OCI-LY7 (cell line): ENCODE data around the gene HEG1. TPM values are rescaled to one million over a fixed set of nuclear protein-coding genes. Genes with fewer than 3 reads are reported as not detected.
A peak's percentile ranks its signal among the peaks of the same experiment; 100 is the strongest.

Experiments used
- BruUV-seq: library from RNA; stranded (reverse); fragments of 400-500 nt; replicated peaks from 2 replicates; lab custom pipeline; 2021; lab: Mats Ljungman, UMichigan
- CTCF ChIA-PET: fragments of 300-600 bp; sonication (Branson Sonifier 250); formaldehyde crosslinking; loops from one replicate; lab custom pipeline; 2022; ENCODE audit warnings: antibody characterized with exemption; ENCODE audit not compliant: unreplicated experiment; lab: Charles Lee
- POLR2A ChIA-PET: fragments of 300-600 bp; sonication (Branson Sonifier 250); formaldehyde crosslinking; loops from one replicate; lab custom pipeline; 2022; ENCODE audit warnings: antibody characterized with exemption; lab: Charles Lee
- DNase-seq: peaks from one replicate; pipeline ENCODE4 v3.0.0-alpha.2; 2015; ENCODE audit warnings: low spot score
- H2AFZ ChIP-seq: fragments of 200-600 bp; sonication (generic), shearing (Covaris generic); 2 replicates; pipeline ENCODE4 v1.6.1; 2014; ENCODE audit warnings: mild to moderate bottlenecking, antibody characterized with exemption, low read length, moderate library complexity
- H3K27ac ChIP-seq: fragments of 200-600 bp; sonication (generic); 2 replicates; pipeline ENCODE4 v1.5.1; 2014; ENCODE audit warnings: mixed run types, low read depth, mild to moderate bottlenecking, moderate library complexity, low read length, inconsistent platforms; ENCODE audit not compliant: poor library complexity, severe bottlenecking
- H3K36me3 ChIP-seq: fragments of 200-600 bp; sonication (generic); 2 replicates; pipeline ENCODE4 v1.6.1; 2014; ENCODE audit warnings: mild to moderate bottlenecking, antibody characterized with exemption, low read length, moderate library complexity, mixed read lengths; ENCODE audit not compliant: insufficient read depth
- H3K4me1 ChIP-seq: fragments of 200-600 bp; sonication (generic); 2 replicates; pipeline ENCODE4 v1.5.1; 2014; ENCODE audit warnings: mild to moderate bottlenecking, low read length; ENCODE audit not compliant: insufficient read depth, poor library complexity, severe bottlenecking
- H3K4me2 ChIP-seq: fragments of 200-600 bp; sonication (generic); 2 replicates; pipeline ENCODE4 v1.6.1; 2014; ENCODE audit warnings: mild to moderate bottlenecking, low read length
- H3K4me3 ChIP-seq: fragments of 200-600 bp; sonication (generic); 2 replicates; pipeline ENCODE4 v1.5.1; 2014; ENCODE audit warnings: mild to moderate bottlenecking, low read depth, low read length; ENCODE audit not compliant: poor library complexity, severe bottlenecking
- H3K79me2 ChIP-seq: fragments of 200-600 bp; sonication (generic); 2 replicates; pipeline ENCODE4 v1.6.1; 2016; ENCODE audit warnings: low read depth, mild to moderate bottlenecking, low read length, moderate library complexity, mixed read lengths; ENCODE audit not compliant: insufficient read depth
- H3K9me2 ChIP-seq: fragments of 200-600 bp; sonication (generic); 2 replicates; pipeline ENCODE4 v1.6.1; 2016; ENCODE audit warnings: mild to moderate bottlenecking, low read length, mixed read lengths; ENCODE audit not compliant: insufficient read depth
- H3K9me3 ChIP-seq: fragments of 200-600 bp; sonication (generic); 2 replicates; pipeline ENCODE4 v1.6.1; 2014; ENCODE audit warnings: mild to moderate bottlenecking, mixed run types, low read length, mixed read lengths
- H4K20me1 ChIP-seq: fragments of 200-600 bp; sonication (generic); 2 replicates; pipeline ENCODE4 v1.6.1; 2014; ENCODE audit warnings: mild to moderate bottlenecking, antibody characterized with exemption, low read length, moderate library complexity, mixed read lengths; ENCODE audit not compliant: insufficient read depth
- CTCF ChIP-seq: fragments of 200-600 bp; sonication (generic); conservative IDR thresholded peaks from 2 replicates; pipeline ENCODE4 v1.5.1; 2014; ENCODE audit warnings: mild to moderate bottlenecking, antibody characterized with exemption, low read length, moderate library complexity, mixed read lengths
- EZH2phosphoT487 ChIP-seq: fragments of 200-600 bp; sonication (generic); IDR thresholded peaks from 2 replicates; pipeline ENCODE4 v1.6.1; 2018; ENCODE audit warnings: low read depth, borderline replicate concordance, mild to moderate bottlenecking, mixed run types, antibody characterized with exemption, low read length, moderate library complexity, mixed read lengths
- intact Hi-C: fragments of 100-400 bp; cut with micrococcal nuclease; formaldehyde crosslinking; loops from one replicate; pipeline ENCODE4 v1.10.0; 2022; ENCODE audit not compliant: unreplicated experiment
- total RNA-seq, 2 experiments: library from RNA; depleted of rRNA in 1 of 2; stranded (reverse); fragments of >200 nt in 1 of 2; shearing (Covaris generic) in 1 of 2; gene quantifications; 2 replicates each; pipeline ENCODE4 v1.2.3, GENCODE V29; 2014 to 2022

HEG1 gene
- total RNA-seq, 2 experiments from 2014 or later: 2.4 to 6.0 TPM

GRCh38 chr3:125072749-125073389 lies 17.1 kb upstream of the HEG1 start:
- Histone ChIP-seq H3K4me1 (peaks cover 4% of the 10 kb centered on the region), H3K4me2 (no peak overlapping the region), H3K9me2 (no peaks in the 10 kb centered on the region), H3K9me3 (no peaks in the 10 kb centered on the region), H3K4me3 (no peak overlapping the region), H2AFZ (peak overlapping the region; percentile 5; the same call in 1 of the 2 replicates), H3K36me3 (no peaks in the 10 kb centered on the region), H4K20me1 (no peaks in the 10 kb centered on the region), H3K27ac (no peak overlapping the region), H3K79me2 (no peaks in the 10 kb centered on the region)
- ChIA-PET CTCF (no interaction called here), POLR2A (interaction anchor here (0.7 kb wide), 1 partner anchor 1012 kb away, joined by 3 read pairs; no protein-coding TSS in a partner anchor)
- intact Hi-C loops: no loop called here
- DNase-seq: peak; percentile 54
- BruUV-seq: no TSS peak
- TF ChIP-seq CTCF (no peak), EZH2phosphoT487 (no peak)

- no peaks in the 10 kb centered on the region for H3K79me2 ChIP-seq
- H3K9me3 ChIP-seq: no peaks in the 10 kb centered on the region
- no peak overlapping the region for H3K4me3 ChIP-seq
- no peak for DNase-seq
- no peak overlapping the region; the same call in 1 of the 2 replicates for H2AFZ ChIP-seq
- H3K36me3 ChIP-seq: no peaks in the 10 kb centered on the region
- intact Hi-C loops: no loop called here
- no TSS peak for BruUV-seq
- H3K27ac ChIP-seq: no peak overlapping the region
- H3K4me2 ChIP-seq: no peak overlapping the region
- no peaks in the 10 kb centered on the region for H3K9me2 ChIP-seq
- ChIA-PET CTCF (no interaction called here), POLR2A (no interaction called here)
- no peaks in the 10 kb centered on the region for H3K4me1 ChIP-seq
- no peaks in the 10 kb centered on the region for H4K20me1 ChIP-seq
- no peak for TF ChIP-seq CTCF
- no peak for TF ChIP-seq EZH2phosphoT487
Measured at GRCh38 chr3:125072301-125072700, 16.5 kb upstream of the HEG1 start.

GRCh38 chr3:125069968-125070745 lies 14.4 kb upstream of the HEG1 start:
- Histone ChIP-seq H3K27ac (no peak overlapping the region), H3K9me2 (no peaks in the 10 kb centered on the region), H3K4me1 (no peaks in the 10 kb centered on the region), H3K4me2 (no peak overlapping the region), H3K9me3 (no peaks in the 10 kb centered on the region), H3K79me2 (no peaks in the 10 kb centered on the region), H3K36me3 (no peaks in the 10 kb centered on the region), H3K4me3 (no peak overlapping the region), H4K20me1 (no peaks in the 10 kb centered on the region), H2AFZ (no peak overlapping the region)
- TF ChIP-seq EZH2phosphoT487 (no peak), CTCF (no peak)
- CTCF ChIA-PET: no interaction called here
- no peak for DNase-seq
- no TSS peak for BruUV-seq
- intact Hi-C loops: no loop called here
- POLR2A ChIA-PET: interaction anchor here (0.6 kb wide), 2 partner anchors 30 to 193 kb away, joined by 3 to 6 read pairs; no protein-coding TSS in a partner anchor
